Liver (tissue), 2 donors: ENCODE data around the gene TBC1D4.

Experiments
- CTCF ChIP-seq: fragments of 150-350 bp; IDR thresholded peaks from 2 replicates; pipeline ENCODE4 v1.5.1; 2017; ENCODE audit warnings: improper control_type of control experiment, low read depth, low read length; ENCODE audit not compliant: missing input control
- FOXA1 ChIP-seq: IDR thresholded peaks from 2 replicates; pipeline ENCODE4 v1.6.1; 2016; ENCODE audit warnings: antibody characterized with exemption
- donor health status: healthy.

GRCh38 chr13:75334634-75335447, 147.1 kb downstream of the TBC1D4 start:
- no peak for TF ChIP-seq CTCF
- no peak for TF ChIP-seq FOXA1
